Suprapubic skin (tissue), 4 donors: ENCODE measurements around the gene PARD3B. TPM values are rescaled to one million over a fixed set of nuclear protein-coding genes. Genes with fewer than 3 reads are reported as not detected.

Experiments used
- DNase-seq, 2 donors: peaks; one replicate each; pipeline ENCODE4 v3.0.0-alpha.2; 2019; ENCODE audit warnings: low spot score in 2 of 2
- H3K27ac ChIP-seq: fragments of 200-600 bp; sonication (generic); one replicate; pipeline ENCODE4 v1.5.1; 2019
- H3K27me3 ChIP-seq: fragments of 200-600 bp; sonication (generic); one replicate; pipeline ENCODE4 v1.5.1; 2019
- H3K36me3 ChIP-seq: fragments of 200-600 bp; sonication (generic); one replicate; pipeline ENCODE4 v1.5.1; 2019
- H3K4me1 ChIP-seq: fragments of 200-600 bp; sonication (generic); one replicate; pipeline ENCODE4 v1.5.1; 2019
- H3K4me3 ChIP-seq: fragments of 200-600 bp; sonication (generic); one replicate; pipeline ENCODE4 v1.5.1; 2019; ENCODE audit warnings: mild to moderate bottlenecking
- H3K9me3 ChIP-seq: fragments of 200-600 bp; sonication (generic); one replicate; pipeline ENCODE4 v1.5.1; 2019
- CTCF ChIP-seq, 2 donors: fragments of 200-600 bp in 1 of 2; fragments of 450-650 bp in 1 of 2; sonication (generic) in 1 of 2; IDR thresholded peaks; one replicate each; pipeline ENCODE4 v1.5.1; 2016 to 2019; ENCODE audit warnings: antibody characterized with exemption in 2 of 2, mild to moderate bottlenecking in 1 of 2, moderate library complexity in 1 of 2
- EP300 ChIP-seq: sonication (generic); formaldehyde crosslinking; IDR thresholded peaks from one replicate; pipeline ENCODE4 v1.6.1; 2017; ENCODE audit warnings: antibody characterized with exemption
- POLR2A ChIP-seq, 2 donors: fragments of 450-650 bp; IDR thresholded peaks; one replicate each; pipeline ENCODE4 v1.6.1; 2017; ENCODE audit warnings: antibody characterized with exemption in 2 of 2, mild to moderate bottlenecking in 2 of 2, moderate library complexity in 2 of 2
- POLR2AphosphoS5 ChIP-seq, 3 donors: sonication (generic); formaldehyde crosslinking; IDR thresholded peaks; one replicate each; pipeline ENCODE4 v1.6.1; 2017; ENCODE audit warnings: antibody characterized with exemption in 3 of 3
- WGBS: methylation state at CpG from one replicate; pipeline ENCODE4 v1.1.5; 2018; 5-methylcytosine and 5-hydroxymethylcytosine counted together
- total RNA-seq, 4 donors: library from RNA; depleted of rRNA; stranded (reverse); fragments of >200 nt; gene quantifications; one replicate each; pipeline ENCODE4 v1.1.0, GENCODE V29; 2016

PARD3B gene
- total RNA-seq, 4 donors from 2014 or later, result 12.5 to 18.9 (median 15.5) TPM

- H3K4me3 ChIP-seq, result no peak overlapping the region
- H3K4me1 ChIP-seq, result no peaks in the 10 kb centered on the region
- TF ChIP-seq POLR2A (IDR thresholded peaks at IDR 0.05) (no peak), EP300 (no peak), CTCF (IDR thresholded peaks at IDR 0.05) (no peak), POLR2AphosphoS5 (IDR thresholded peaks at IDR 0.05) (no peak)
- H3K27me3 ChIP-seq, result no peaks in the 10 kb centered on the region
- no peaks in the 10 kb centered on the region for H3K36me3 ChIP-seq
- H3K27ac ChIP-seq, result no peak overlapping the region
- no peak for DNase-seq
- no peaks in the 10 kb centered on the region for H3K9me3 ChIP-seq
Observed at GRCh38 chr2:204923957-204924356, 378.7 kb downstream of the PARD3B start.

GRCh38 chr2:204931562-204931961, 386.3 kb downstream of the PARD3B start:
- H3K27ac ChIP-seq, result no peak overlapping the region
- no peaks in the 10 kb centered on the region for H3K36me3 ChIP-seq
- H3K4me3 ChIP-seq, result no peak overlapping the region
- TF ChIP-seq CTCF (IDR thresholded peaks at IDR 0.05), result no peak
- no peak for DNase-seq
- H3K27me3 ChIP-seq, result no peaks in the 10 kb centered on the region
- no peaks in the 10 kb centered on the region for H3K9me3 ChIP-seq
- H3K4me1 ChIP-seq, result no peaks in the 10 kb centered on the region

DNA sequence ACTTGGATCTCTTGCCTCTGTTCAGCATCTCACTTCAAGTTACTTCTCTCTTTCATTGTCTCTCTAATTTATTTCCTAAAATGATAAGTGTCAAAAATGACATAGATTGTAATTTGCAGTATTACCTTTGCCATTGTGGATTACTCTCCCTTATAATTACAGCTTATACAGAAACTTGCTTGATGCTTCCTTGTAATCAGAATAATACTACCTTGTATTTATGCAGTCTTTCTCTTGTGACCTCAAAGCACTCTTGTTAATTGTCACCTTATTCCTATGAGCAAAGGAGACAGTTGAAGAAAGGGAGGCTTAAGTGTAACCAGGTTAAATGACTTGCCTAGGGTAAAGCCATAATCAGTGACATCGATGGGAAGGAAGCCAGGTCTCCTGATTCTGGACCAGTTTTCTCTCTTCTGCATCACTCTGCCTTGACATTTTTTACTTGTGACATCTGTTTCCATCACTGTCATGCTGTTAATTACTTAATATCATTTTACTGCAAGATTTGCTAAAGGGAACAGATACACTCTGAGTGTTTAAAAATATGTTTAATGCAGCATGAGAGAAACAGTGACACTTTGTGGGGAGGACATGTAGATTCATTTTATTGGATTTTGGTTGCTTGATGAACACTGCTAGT, 388.6 kb downstream of the PARD3B start:
- H3K9me3 ChIP-seq, result no peaks in the 10 kb centered on the region
- no peak for DNase-seq
- TF ChIP-seq CTCF (IDR thresholded peaks at IDR 0.05) (no peak), EP300 (no peak), POLR2AphosphoS5 (IDR thresholded peaks at IDR 0.05) (no peak), POLR2A (IDR thresholded peaks at IDR 0.05) (no peak)
- H3K27ac ChIP-seq, result no peak overlapping the region
- no peaks in the 10 kb centered on the region for H3K36me3 ChIP-seq
- 69% methylated on average over 1 of the region's 1 CpG for WGBS
- no peaks in the 10 kb centered on the region for H3K27me3 ChIP-seq
- H3K4me1 ChIP-seq, result no peaks in the 10 kb centered on the region
- H3K4me3 ChIP-seq, result no peak overlapping the region

GRCh38 chr2:204944927-204945326, 399.7 kb downstream of the PARD3B start:
- Histone ChIP-seq H3K27ac (no peak overlapping the region), H3K4me3 (no peak overlapping the region), H3K36me3 (no peaks in the 10 kb centered on the region), H3K4me1 (no peaks in the 10 kb centered on the region), H3K9me3 (no peaks in the 10 kb centered on the region), H3K27me3 (no peaks in the 10 kb centered on the region)
- TF ChIP-seq EP300, result no peak
- no peak for TF ChIP-seq CTCF (IDR thresholded peaks at IDR 0.05)
- TF ChIP-seq POLR2A (IDR thresholded peaks at IDR 0.05), result no peak
- no peak for TF ChIP-seq POLR2AphosphoS5 (IDR thresholded peaks at IDR 0.05)
- WGBS, result 94% methylated on average over 3 of the region's 3 CpGs
- DNase-seq, result no peak

DNA sequence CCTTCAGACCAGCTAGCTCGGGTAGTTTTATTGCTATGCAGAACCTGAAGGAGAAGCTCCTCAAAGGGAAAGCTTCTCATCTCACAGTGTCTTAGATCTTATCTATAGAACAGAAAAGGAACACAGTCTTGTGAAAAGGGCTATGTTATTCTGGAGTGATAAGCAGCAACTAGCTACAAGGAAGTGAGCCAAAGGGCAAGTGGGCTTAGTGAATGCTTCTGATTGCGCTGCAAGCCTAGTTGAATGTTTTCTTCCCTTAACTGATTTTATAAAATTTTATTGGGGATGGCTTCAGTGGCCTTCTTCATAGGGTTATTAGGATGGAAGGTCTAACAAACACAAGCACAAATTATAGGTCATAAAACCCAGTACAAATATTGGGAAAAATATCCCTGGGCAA, 400.1 kb downstream of the PARD3B start:
- H3K36me3 ChIP-seq, result no peaks in the 10 kb centered on the region
- DNase-seq, result no peak
- TF ChIP-seq POLR2A (IDR thresholded peaks at IDR 0.05) (no peak), EP300 (no peak), CTCF (IDR thresholded peaks at IDR 0.05) (no peak), POLR2AphosphoS5 (IDR thresholded peaks at IDR 0.05) (no peak)
- WGBS, result 89% methylated on average over 2 of the region's 2 CpGs
- no peak overlapping the region for H3K4me3 ChIP-seq
- H3K27me3 ChIP-seq, result no peaks in the 10 kb centered on the region
- H3K4me1 ChIP-seq, result no peaks in the 10 kb centered on the region
- H3K27ac ChIP-seq, result no peak overlapping the region
- H3K9me3 ChIP-seq, result no peaks in the 10 kb centered on the region
